ENCODE data around the gene COL9A3. TPM values are rescaled to one million over a fixed set of nuclear protein-coding genes. Genes with fewer than 3 reads are reported as not detected.

The COL9A3 gene
- total and polyA plus RNA-seq, 8 donors: 1.7 to 183 (median 9.5) TPM

- Histone ChIP-seq H3K27ac (no peak overlapping the region), H3K27me3 (no peaks in the 10 kb centered on the region), H3K9me3 (no peaks in the 10 kb centered on the region), H3K4me1 (no peaks in the 10 kb centered on the region), H3K36me3 (peaks cover 0 to 14% (median 6%) of the 10 kb centered on the region in 3 donors), H3K4me3 (no peak overlapping the region)
- WGBS, 2 donors: 94 to 95% methylated on average over 45 of the region's 45 CpGs
- TF ChIP-seq CTCF (IDR thresholded peaks at IDR 0.05): no peak
- intact Hi-C loops (cut with DNase I): no loop called here
- peak in 1 of 6 donors; percentile 74 for DNase-seq
- FAIRE-seq: no peak
- ATAC-seq: no peak
Measured at GRCh38 chr20:62880935-62881661, 64.2 kb downstream of the COL9A3 start.

GRCh38 chr20:62881662-62882395 lies 65.0 kb downstream of the COL9A3 start:
- no peaks in the 10 kb centered on the region for H3K4me1 ChIP-seq
- H3K36me3 ChIP-seq: peaks cover 0 to 18% (median 6%) of the 10 kb centered on the region in 3 donors
- H3K4me3 ChIP-seq: no peak overlapping the region
- H3K27me3 ChIP-seq: no peaks in the 10 kb centered on the region
- H3K27ac ChIP-seq: no peak overlapping the region
- intact Hi-C loops (cut with DNase I): no loop called here
- ATAC-seq (no peak), FAIRE-seq (no peak), DNase-seq (no peak)
- no peak for TF ChIP-seq CTCF (IDR thresholded peaks at IDR 0.05)
- H3K9me3 ChIP-seq: no peaks in the 10 kb centered on the region
- WGBS, 2 donors: 93 to 94% methylated on average over 46 of the region's 46 CpGs

- no peak for TF ChIP-seq CTCF (IDR thresholded peaks at IDR 0.05)
- Histone ChIP-seq H3K4me1 (no peaks in the 10 kb centered on the region), H3K36me3 (peaks cover 0 to 20% (median 6%) of the 10 kb centered on the region in 3 donors), H3K27ac (no peak overlapping the region), H3K4me3 (no peak overlapping the region), H3K9me3 (no peaks in the 10 kb centered on the region), H3K27me3 (no peaks in the 10 kb centered on the region)
- no peak for DNase-seq
- 91 to 92% methylated on average over 15 of the region's 15 CpGs for WGBS, 2 donors
- intact Hi-C loops (cut with DNase I): no loop called here
- no peak for FAIRE-seq
- ATAC-seq: no peak
Measured at GRCh38 chr20:62882426-62882825, 65.6 kb downstream of the COL9A3 start.

- H3K4me3 ChIP-seq: no peak overlapping the region
- WGBS, 2 donors: 74 to 78% methylated on average over 8 of the region's 8 CpGs
- no peaks in the 10 kb centered on the region for H3K9me3 ChIP-seq
- no peak for TF ChIP-seq CTCF (IDR thresholded peaks at IDR 0.05)
- FAIRE-seq (no peak), ATAC-seq (no peak), DNase-seq (peak in 1 of 6 donors; percentile 19)
- peaks cover 3 to 38% (median 17%) of the 10 kb centered on the region in 3 donors for H3K36me3 ChIP-seq
- H3K27me3 ChIP-seq: no peaks in the 10 kb centered on the region
- H3K4me1 ChIP-seq: no peaks in the 10 kb centered on the region
- intact Hi-C loops (cut with DNase I): no loop called here
- H3K27ac ChIP-seq: no peak overlapping the region
Measured at GRCh38 chr20:62884556-62884955, 67.7 kb downstream of the COL9A3 start.

Data from pancreas (tissue), 10 donors.